Gastrocnemius medialis (tissue), 4 donors: Measurements from ENCODE around the gene TECPR2. TPM values are rescaled to one million over a fixed set of nuclear protein-coding genes. Genes with fewer than 3 reads are reported as not detected.

Experiments
- ATAC-seq, 2 donors: fragments of 150-250 bp; one replicate each; pipeline ENCODE4 v1.9.1; 2016
- DNase-seq, 2 donors: peaks; one replicate each; pipeline ENCODE4 v3.0.0-alpha.2; 2019
- H3K27ac ChIP-seq, 4 donors: fragments of 200-600 bp; sonication (generic); 1 replicate in 1 of 4; 2 replicates in 3 of 4; pipeline ENCODE4 v1.5.1; 2016 to 2018; ENCODE audit warnings: mild to moderate bottlenecking in 2 of 4, moderate library complexity in 1 of 4
- H3K27me3 ChIP-seq, 3 donors: fragments of 200-600 bp; sonication (generic) in 2 of 3; 1 replicate in 1 of 3; 2 replicates in 2 of 3; pipeline versions ENCODE4 v1.5.1 to v1.6.0; 2016 to 2019; ENCODE audit warnings: mild to moderate bottlenecking in 1 of 3, moderate library complexity in 1 of 3
- H3K36me3 ChIP-seq, 2 donors: fragments of 200-600 bp; sonication (generic) in 1 of 2; one replicate each; pipeline ENCODE4 v1.5.1; 2017 to 2018
- H3K4me1 ChIP-seq, 2 donors: fragments of 200-600 bp; sonication (generic) in 1 of 2; one replicate each; pipeline ENCODE4 v1.5.1; 2016 to 2017; ENCODE audit warnings: mild to moderate bottlenecking in 2 of 2
- H3K4me3 ChIP-seq, 4 donors: fragments of 200-600 bp; sonication (generic) in 3 of 4; 1 replicate in 1 of 4; 2 replicates in 3 of 4; pipeline ENCODE4 v1.5.1; 2016 to 2019; ENCODE audit warnings: mild to moderate bottlenecking in 2 of 4
- H3K9me3 ChIP-seq, 3 donors: fragments of 200-600 bp; sonication (generic) in 2 of 3; 1 replicate in 1 of 3; 2 replicates in 2 of 3; pipeline ENCODE4 v1.5.1; 2016 to 2019
- POLR2A ChIP-seq, 2 donors: fragments of 450-650 bp; IDR thresholded peaks; one replicate each; pipeline ENCODE4 v1.6.1; 2017; ENCODE audit warnings: antibody characterized with exemption in 2 of 2, mild to moderate bottlenecking in 2 of 2, moderate library complexity in 2 of 2
- in situ Hi-C, 4 donors: fragments of 200-750 bp; cut with MboI; loops; one replicate each; pipeline versions ENCODE4 v1.15.0 to v1.8.0; 2017; ENCODE audit warnings: low sequenced_read_pairs in 4 of 4
- intact Hi-C: fragments of 100-400 bp; cut with DNase I; formaldehyde crosslinking; loops from one replicate; pipeline ENCODE4 v1.15.1; 2023; ENCODE audit warnings: low total_unique reads
- total RNA-seq, 4 donors: library from RNA; depleted of rRNA; stranded (reverse); fragments of >200 nt; gene quantifications; one replicate each; pipeline versions ENCODE4 v1.1.0 to v1.2.3, GENCODE V29; 2016
- TF ChIP-seq, protein P1 (sequence below), 5 experiments: fragments of 450-650 bp in 3 of 5; fragments of 200-600 bp in 2 of 5; sonication (generic) in 2 of 5; IDR thresholded peaks in 4 of 5; conservative IDR thresholded peaks in 1 of 5; 1 replicate in 4 of 5; 2 replicates in 1 of 5; pipeline ENCODE4 v1.5.1; 2016 to 2019; ENCODE audit warnings: antibody characterized with exemption in 5 of 5, mild to moderate bottlenecking in 3 of 5, moderate library complexity in 3 of 5

Gene TECPR2
- total RNA-seq, 4 donors from 2014 or later: 10.0 to 45.0 (median 20.2) TPM

DNA sequence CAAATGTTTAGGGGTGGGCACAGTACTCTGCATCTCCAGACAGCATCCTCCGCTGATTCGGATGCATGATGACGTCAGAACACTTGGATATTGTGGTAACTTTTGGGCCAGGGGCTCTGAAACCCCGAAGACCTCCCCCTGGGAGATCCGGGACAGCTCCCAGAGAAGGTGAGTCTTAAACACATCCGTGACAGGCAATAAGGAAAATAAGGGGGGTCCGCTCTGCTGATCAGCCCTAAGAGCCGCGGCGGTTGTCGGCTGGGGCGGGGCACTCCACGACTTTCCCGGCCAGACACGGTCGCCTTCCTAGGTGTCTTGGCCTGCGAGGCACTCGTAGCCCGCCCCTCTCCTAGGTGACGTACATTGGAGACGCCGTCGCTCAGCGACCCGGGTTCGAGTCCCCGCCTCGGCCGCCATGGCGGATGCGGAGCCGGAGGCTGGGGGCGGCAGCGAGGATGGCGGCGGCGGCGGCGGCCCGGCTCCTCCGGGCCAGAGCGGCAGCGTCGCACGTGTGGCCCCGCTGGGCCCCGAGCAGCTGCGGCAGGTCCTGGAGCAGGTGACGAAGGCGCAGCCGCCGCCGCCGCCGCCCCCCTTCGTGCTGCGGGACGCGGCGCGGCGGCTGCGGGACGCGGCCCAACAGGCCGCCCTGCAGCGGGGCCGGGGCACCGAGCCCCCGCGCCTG lies 43.2 kb upstream of the TECPR2 start, which contains the start of gene ZNF839:
ZNF839 (plus strand) TSS at position 396 of the 682 bp plus-strand sequence; CDS start at position 416, 20 bp downstream.
- no peaks in the 10 kb centered on the region for H3K36me3 ChIP-seq
- DNase-seq (peak; percentile 86 to 92), ATAC-seq (peak; percentile 56 to 62)
- in situ Hi-C loops (loop anchor here in 3 of 4 donors (10.0 to 25.0 kb wide), 7 partner anchors 85 to 557 kb away; partner anchors contain the start of genes DYNC1H1 (in 2 of the 3), ANKRD9 (in 1 of the 3), PPP2R5C (in 1 of the 3) and WDR20 (in 1 of the 3)), intact Hi-C loops (loop anchor here (1.0 to 5.0 kb wide), 11 partner anchors 43 to 1068 kb away; partner anchors contain the start of genes CINP, DYNC1H1, EIF5 and HSP90AA1)
- peak within 1 kb of the TSS; percentile 64 to 72 (median 68) for H3K4me3 ChIP-seq
- no peaks in the 10 kb centered on the region for H3K27me3 ChIP-seq
- H3K9me3 ChIP-seq: no peaks in the 10 kb centered on the region
- peaks cover 46 to 56% of the 10 kb centered on the region in 2 donors for H3K4me1 ChIP-seq
- peak; percentile 48 to 68 for TF ChIP-seq POLR2A (IDR thresholded peaks at IDR 0.05)
- TF ChIP-seq, protein P1, sequence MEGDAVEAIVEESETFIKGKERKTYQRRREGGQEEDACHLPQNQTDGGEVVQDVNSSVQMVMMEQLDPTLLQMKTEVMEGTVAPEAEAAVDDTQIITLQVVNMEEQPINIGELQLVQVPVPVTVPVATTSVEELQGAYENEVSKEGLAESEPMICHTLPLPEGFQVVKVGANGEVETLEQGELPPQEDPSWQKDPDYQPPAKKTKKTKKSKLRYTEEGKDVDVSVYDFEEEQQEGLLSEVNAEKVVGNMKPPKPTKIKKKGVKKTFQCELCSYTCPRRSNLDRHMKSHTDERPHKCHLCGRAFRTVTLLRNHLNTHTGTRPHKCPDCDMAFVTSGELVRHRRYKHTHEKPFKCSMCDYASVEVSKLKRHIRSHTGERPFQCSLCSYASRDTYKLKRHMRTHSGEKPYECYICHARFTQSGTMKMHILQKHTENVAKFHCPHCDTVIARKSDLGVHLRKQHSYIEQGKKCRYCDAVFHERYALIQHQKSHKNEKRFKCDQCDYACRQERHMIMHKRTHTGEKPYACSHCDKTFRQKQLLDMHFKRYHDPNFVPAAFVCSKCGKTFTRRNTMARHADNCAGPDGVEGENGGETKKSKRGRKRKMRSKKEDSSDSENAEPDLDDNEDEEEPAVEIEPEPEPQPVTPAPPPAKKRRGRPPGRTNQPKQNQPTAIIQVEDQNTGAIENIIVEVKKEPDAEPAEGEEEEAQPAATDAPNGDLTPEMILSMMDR (IDR thresholded peaks at IDR 0.05 in 4 of 5, conservative IDR thresholded peaks at IDR 0.05 in 1 of 5): peak in 1 of 5 experiments; percentile 9
- peak within 1 kb of the TSS; percentile 92 to 99 (median 97) for H3K27ac ChIP-seq

DNA sequence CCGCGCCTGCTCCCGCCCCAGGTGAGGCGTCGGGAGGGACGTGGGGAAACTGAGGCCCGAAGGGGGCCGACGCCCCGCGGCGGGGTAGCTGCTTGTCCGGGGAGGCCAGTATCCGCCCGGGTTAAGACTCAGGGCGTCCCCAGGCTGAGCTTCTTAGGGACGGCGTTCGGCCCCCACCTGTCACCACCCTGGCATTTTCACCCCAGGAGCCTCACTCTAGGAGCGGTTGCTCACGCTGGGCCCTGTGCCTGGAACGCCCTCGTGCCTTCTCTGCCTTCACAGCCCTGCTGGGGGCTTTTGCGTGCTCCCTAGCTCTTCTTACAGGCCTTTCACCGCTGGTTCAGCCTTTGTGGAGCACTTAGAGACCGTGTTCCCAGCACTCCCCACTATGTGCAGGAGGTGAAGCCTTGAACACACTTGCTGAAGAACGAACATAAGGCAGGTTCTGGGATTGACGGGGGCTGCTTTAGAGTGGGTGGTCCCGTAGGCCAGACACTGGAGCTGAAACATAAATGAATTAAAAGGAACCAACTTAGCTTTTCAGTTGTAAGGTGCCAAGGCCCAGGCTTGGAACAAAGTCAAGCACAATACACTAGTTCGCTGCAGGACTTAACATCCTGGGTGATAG lies 42.6 kb upstream of the TECPR2 start:
- in situ Hi-C loops (loop anchor here in 1 of 4 donors (25.0 kb wide), 3 partner anchors 183 to 558 kb away; partner anchors contain the start of genes ANKRD9, PPP2R5C and WDR20), intact Hi-C loops (no loop called here)
- ATAC-seq: peak; percentile 17 to 23
- TF ChIP-seq POLR2A (IDR thresholded peaks at IDR 0.05): no peak
- TF ChIP-seq, protein P1 (IDR thresholded peaks at IDR 0.05 in 4 of 5, conservative IDR thresholded peaks at IDR 0.05 in 1 of 5): no peak
- Histone ChIP-seq H3K9me3 (no peaks in the 10 kb centered on the region), H3K36me3 (no peaks in the 10 kb centered on the region), H3K27ac (peak overlapping the region; percentile 92 to 99 (median 97)), H3K4me1 (peaks cover 43 to 51% of the 10 kb centered on the region in 2 donors), H3K27me3 (no peaks in the 10 kb centered on the region), H3K4me3 (peak overlapping the region; percentile 64 to 72 (median 68))
- peak; percentile 40 to 78 for DNase-seq

DNA sequence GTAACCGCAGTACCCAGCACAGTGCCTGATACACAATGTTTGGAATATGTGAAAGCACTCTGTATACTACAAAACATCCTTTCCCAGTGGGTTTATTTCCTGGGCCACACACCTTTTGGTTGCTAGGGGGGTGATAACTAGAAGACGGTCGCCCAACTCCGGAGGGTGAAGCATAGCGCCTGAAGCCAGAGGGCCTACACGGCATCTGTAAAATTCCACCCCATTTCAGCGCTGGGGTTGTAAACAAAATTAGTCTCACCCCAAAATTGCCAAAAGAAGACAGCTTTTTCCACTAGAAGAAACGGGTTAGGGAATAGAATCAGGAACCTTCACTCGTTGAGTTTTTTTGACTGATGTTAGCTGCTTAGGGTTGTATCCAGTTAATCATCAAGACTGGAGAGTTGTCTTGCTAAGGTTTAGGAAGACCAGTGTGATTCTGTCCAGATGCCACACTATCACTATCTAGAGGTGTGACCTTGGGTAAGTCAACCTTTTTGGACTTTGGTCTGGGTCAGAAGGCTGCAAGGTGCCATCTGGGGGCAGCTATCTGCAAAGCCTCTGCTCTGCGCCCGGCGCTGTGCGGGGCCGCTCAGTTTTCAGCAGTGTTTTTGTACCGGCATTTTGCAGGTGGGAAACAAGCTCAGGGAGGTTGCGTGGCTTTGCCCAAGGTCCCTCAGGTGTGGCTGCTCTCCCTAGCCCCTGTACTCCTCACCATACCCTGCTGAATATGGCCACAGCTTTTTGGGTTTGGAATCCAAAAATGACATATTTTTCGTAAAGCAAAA lies 41.9 kb upstream of the TECPR2 start:
- intact Hi-C loops: no loop called here
- in situ Hi-C loops: loop anchor here in 1 of 4 donors (25.0 kb wide), 3 partner anchors 184 to 559 kb away; partner anchors contain the start of genes ANKRD9, PPP2R5C and WDR20
- H3K4me1 ChIP-seq: peaks cover 38 to 50% of the 10 kb centered on the region in 2 donors

More for the DNA sequence above, 41.9 kb upstream of the TECPR2 start:
- no peak for TF ChIP-seq POLR2A (IDR thresholded peaks at IDR 0.05)
- TF ChIP-seq, protein P1 (IDR thresholded peaks at IDR 0.05 in 4 of 5, conservative IDR thresholded peaks at IDR 0.05 in 1 of 5): no peak
- no peak for DNase-seq
- Histone ChIP-seq H3K9me3 (no peaks in the 10 kb centered on the region), H3K27ac (peak overlapping the region; percentile 92 to 99 (median 97)), H3K4me3 (peak overlapping the region; percentile 64 to 72 (median 68)), H3K36me3 (peaks cover 0 to 4% of the 10 kb centered on the region in 2 donors), H3K27me3 (no peaks in the 10 kb centered on the region)
- ATAC-seq: no peak
